ENCODE measurements around the gene DTWD2.

DNA sequence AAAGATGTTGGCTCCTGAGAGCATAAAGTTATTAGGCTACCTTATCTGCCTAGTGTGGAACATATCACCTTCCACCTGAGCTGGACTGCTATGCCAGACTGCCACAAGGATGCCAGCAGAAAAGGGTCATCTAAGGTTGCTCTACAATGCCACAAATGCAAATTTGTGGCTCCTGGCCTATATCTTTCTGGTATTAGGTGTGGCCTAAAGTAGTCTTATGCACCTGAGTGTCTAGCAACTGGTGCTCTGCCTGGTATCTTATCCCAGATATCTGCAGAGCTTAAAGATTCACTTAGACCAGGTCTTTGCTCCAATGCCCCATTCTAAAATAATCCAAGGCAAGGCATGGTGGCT is 34.7 kb downstream of the DTWD2 start:
- TF ChIP-seq, protein P1, sequence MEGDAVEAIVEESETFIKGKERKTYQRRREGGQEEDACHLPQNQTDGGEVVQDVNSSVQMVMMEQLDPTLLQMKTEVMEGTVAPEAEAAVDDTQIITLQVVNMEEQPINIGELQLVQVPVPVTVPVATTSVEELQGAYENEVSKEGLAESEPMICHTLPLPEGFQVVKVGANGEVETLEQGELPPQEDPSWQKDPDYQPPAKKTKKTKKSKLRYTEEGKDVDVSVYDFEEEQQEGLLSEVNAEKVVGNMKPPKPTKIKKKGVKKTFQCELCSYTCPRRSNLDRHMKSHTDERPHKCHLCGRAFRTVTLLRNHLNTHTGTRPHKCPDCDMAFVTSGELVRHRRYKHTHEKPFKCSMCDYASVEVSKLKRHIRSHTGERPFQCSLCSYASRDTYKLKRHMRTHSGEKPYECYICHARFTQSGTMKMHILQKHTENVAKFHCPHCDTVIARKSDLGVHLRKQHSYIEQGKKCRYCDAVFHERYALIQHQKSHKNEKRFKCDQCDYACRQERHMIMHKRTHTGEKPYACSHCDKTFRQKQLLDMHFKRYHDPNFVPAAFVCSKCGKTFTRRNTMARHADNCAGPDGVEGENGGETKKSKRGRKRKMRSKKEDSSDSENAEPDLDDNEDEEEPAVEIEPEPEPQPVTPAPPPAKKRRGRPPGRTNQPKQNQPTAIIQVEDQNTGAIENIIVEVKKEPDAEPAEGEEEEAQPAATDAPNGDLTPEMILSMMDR (IDR thresholded peaks at IDR 0.05), result no peak
- no peak for TF ChIP-seq TCF7L2 (IDR thresholded peaks at IDR 0.05; ENCODE audit: low read depth, low read length)
- no peak for TF ChIP-seq POLR2AphosphoS5 (IDR thresholded peaks at IDR 0.05; ENCODE audit: low read depth, low read length)
- TF ChIP-seq, protein P2, sequence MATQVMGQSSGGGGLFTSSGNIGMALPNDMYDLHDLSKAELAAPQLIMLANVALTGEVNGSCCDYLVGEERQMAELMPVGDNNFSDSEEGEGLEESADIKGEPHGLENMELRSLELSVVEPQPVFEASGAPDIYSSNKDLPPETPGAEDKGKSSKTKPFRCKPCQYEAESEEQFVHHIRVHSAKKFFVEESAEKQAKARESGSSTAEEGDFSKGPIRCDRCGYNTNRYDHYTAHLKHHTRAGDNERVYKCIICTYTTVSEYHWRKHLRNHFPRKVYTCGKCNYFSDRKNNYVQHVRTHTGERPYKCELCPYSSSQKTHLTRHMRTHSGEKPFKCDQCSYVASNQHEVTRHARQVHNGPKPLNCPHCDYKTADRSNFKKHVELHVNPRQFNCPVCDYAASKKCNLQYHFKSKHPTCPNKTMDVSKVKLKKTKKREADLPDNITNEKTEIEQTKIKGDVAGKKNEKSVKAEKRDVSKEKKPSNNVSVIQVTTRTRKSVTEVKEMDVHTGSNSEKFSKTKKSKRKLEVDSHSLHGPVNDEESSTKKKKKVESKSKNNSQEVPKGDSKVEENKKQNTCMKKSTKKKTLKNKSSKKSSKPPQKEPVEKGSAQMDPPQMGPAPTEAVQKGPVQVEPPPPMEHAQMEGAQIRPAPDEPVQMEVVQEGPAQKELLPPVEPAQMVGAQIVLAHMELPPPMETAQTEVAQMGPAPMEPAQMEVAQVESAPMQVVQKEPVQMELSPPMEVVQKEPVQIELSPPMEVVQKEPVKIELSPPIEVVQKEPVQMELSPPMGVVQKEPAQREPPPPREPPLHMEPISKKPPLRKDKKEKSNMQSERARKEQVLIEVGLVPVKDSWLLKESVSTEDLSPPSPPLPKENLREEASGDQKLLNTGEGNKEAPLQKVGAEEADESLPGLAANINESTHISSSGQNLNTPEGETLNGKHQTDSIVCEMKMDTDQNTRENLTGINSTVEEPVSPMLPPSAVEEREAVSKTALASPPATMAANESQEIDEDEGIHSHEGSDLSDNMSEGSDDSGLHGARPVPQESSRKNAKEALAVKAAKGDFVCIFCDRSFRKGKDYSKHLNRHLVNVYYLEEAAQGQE (IDR thresholded peaks at IDR 0.05; ENCODE audit: insufficient read depth in 1 of 2, low read depth in 2 of 2, low read length in 1 of 2), result no peak
